ENCODE data around the gene TAGLN2.

TAGLN2 gene

DNA sequence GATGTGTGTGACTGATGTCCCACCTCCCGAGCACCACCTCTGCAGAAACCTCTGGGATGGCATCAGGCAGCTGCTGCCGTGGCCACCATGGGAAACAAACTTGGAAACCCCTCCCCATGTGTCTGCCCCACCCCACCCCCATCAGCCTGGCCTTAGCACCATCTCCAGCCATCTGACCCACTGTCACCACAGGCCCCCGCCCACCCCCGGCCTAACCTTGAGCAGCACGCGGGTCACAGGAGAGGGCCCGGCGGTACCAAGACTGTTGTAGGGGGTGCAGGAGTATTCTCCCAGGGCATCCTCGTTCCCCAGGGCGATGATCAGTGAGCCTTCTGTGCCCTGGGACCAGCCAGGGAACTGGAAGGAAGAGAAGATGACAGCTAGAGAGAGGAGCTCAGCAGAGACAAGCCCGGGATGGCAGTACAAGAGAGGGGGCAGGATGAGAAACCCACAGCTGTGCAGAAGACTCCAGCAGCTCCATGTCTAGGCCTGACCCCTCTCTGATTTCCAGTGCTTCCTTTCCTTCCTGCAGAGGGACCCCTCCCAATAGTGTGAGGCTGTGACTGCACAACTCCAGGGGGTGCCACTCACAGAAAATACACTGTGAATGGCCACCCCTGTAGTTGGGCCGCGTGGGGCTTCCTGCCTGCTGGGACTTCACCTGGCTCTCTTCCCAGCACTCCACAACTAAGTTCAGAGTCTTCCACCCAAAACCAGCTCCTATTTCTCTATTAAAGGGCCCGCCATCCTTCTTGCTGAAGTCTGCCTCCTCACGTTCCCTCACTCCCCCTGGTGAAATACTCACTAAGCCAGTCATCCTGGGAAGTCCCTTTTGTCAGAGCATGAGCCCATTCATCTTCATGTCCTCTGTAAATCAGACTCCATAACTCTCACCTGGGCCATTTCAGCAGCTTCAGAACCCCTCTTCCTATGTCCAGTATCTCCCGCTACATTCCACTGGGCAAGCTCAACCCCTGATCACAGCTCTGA is 7.3 kb upstream of the TAGLN2 start:
- no peak for DNase-seq
- Histone ChIP-seq H3K27me3 (ENCODE audit: insufficient read depth, low read depth, severe bottlenecking) (no peaks in the 10 kb centered on the region), H3K27ac (peak overlapping the region; percentile 15; the same call in 1 of the 2 replicates), H3K9me3 (ENCODE audit: severe bottlenecking) (no peaks in the 10 kb centered on the region), H3K4me3 (ENCODE audit: low read depth, low read length) (no peak overlapping the region), H3K36me3 (peaks cover 100% of the 10 kb centered on the region)
- TF ChIP-seq, protein P1, sequence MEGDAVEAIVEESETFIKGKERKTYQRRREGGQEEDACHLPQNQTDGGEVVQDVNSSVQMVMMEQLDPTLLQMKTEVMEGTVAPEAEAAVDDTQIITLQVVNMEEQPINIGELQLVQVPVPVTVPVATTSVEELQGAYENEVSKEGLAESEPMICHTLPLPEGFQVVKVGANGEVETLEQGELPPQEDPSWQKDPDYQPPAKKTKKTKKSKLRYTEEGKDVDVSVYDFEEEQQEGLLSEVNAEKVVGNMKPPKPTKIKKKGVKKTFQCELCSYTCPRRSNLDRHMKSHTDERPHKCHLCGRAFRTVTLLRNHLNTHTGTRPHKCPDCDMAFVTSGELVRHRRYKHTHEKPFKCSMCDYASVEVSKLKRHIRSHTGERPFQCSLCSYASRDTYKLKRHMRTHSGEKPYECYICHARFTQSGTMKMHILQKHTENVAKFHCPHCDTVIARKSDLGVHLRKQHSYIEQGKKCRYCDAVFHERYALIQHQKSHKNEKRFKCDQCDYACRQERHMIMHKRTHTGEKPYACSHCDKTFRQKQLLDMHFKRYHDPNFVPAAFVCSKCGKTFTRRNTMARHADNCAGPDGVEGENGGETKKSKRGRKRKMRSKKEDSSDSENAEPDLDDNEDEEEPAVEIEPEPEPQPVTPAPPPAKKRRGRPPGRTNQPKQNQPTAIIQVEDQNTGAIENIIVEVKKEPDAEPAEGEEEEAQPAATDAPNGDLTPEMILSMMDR (IDR thresholded peaks at IDR 0.05; ENCODE audit: low read depth, low read length), result 0 out of 2 replicates have a peak, but pooled peaks have one; percentile 6

DNA sequence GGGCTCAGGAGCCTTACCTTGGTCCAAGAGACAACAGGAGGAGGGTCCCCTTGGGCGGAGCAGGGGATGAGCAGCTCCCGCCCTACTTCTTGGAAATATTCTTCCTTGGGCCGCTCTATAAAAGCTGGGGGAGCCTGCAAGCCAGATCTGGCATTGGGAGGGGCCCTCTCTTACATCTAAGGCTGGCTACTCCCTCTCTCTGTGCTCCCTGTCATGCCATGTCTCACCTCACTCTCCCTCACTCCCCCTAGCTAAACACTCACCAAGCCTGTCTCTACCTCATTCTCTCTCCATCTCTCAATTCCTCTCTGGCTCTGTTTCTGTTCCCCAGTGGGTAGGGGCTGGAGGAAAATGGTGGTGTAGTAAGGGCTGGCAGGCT is 6.5 kb upstream of the TAGLN2 start:
- no peaks in the 10 kb centered on the region for H3K9me3 ChIP-seq (ENCODE audit: severe bottlenecking)
- H3K27ac ChIP-seq, result no peak overlapping the region
- H3K4me3 ChIP-seq (ENCODE audit: low read depth, low read length), result no peak overlapping the region
- H3K27me3 ChIP-seq (ENCODE audit: insufficient read depth, low read depth, severe bottlenecking), result no peaks in the 10 kb centered on the region
- DNase-seq, result no peak
- TF ChIP-seq, protein P1 (IDR thresholded peaks at IDR 0.05; ENCODE audit: low read depth, low read length), result no peak
- H3K36me3 ChIP-seq, result peaks cover 100% of the 10 kb centered on the region

DNA sequence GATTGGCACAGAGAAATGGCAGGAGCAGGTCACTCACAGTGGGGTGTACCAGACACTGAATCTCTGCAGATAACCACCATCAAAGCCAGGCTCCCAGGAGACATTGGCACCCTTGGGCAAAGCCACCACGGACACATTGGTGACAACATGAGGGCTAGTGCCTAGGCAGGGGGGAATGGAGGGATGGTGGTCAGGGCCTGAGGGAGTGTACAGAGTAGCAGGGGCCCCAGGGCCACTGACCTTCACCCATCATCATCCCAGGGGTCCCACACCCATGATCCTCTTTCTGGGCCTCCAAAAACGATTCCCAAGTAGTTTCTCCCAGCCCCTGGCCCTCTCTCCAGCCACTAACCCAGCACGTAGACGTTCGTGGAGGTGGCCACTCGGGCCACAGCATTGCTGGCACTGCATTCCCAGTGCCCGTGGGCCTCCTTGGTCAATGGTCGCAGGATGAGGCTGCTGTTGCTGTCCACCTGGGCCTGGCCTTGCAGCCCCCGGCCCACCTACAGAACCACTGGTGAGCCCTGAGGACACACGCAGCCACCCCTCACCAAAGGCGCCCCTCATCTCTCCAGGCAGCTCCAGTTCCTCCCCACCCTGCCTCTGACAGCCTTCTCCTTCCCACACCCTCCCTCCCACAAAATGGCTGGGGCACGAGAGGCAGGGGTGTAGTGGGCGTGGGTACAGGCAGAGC is 5.9 kb upstream of the TAGLN2 start:
- Histone ChIP-seq H3K36me3 (peaks cover 100% of the 10 kb centered on the region), H3K4me3 (ENCODE audit: low read depth, low read length) (no peak overlapping the region), H3K27me3 (ENCODE audit: insufficient read depth, low read depth, severe bottlenecking) (no peaks in the 10 kb centered on the region), H3K9me3 (ENCODE audit: severe bottlenecking) (no peaks in the 10 kb centered on the region), H3K27ac (no peak overlapping the region)
- TF ChIP-seq, protein P1 (IDR thresholded peaks at IDR 0.05; ENCODE audit: low read depth, low read length), result no peak
- DNase-seq, result no peak

DNA sequence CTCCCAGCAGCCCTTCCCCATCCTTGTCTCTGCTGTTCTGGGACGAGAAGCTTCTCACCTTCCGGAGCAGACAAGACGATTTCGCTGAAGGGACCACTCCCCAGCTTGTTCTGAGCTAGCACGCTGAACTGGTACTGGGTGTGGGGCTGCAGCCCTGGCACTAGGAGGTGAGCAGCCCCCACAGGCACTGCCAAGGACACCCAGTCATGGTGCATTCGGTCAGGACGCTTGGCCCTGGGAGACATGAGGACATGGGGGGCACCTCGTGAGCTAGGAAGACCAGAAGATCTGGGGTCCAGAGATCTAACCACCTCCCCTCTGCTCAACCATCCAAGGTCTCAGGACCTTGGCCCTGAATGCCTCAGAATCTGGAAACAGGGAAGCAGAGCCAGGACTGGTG is 5.3 kb upstream of the TAGLN2 start:
- no peak overlapping the region for H3K4me3 ChIP-seq (ENCODE audit: low read depth, low read length)
- H3K36me3 ChIP-seq, result peaks cover 95% of the 10 kb centered on the region

DNA sequence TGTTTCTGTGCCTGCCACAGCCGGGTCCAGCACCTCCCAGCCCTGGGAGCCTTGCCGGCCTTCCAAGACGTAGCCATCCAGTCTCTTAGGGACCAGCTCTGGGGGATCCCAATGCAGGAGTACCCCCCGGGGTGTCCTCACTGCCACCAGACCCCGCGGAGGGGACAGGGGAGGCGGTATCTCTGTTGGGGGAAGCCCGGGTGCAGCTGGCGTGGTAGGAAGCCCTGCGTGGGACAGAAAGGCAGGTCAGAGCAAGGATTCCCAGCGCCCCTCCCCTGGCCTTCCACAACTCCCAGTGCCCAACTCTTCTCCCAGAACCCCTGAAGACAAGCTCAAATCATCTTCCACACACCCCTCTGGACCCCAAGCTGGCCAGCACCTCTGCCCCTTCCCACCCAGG is 4.9 kb upstream of the TAGLN2 start:
- DNase-seq, result no peak
- H3K36me3 ChIP-seq, result peaks cover 91% of the 10 kb centered on the region
- no peaks in the 10 kb centered on the region for H3K9me3 ChIP-seq (ENCODE audit: severe bottlenecking)
- TF ChIP-seq, protein P1 (IDR thresholded peaks at IDR 0.05; ENCODE audit: low read depth, low read length), result no peak
- H3K27me3 ChIP-seq (ENCODE audit: insufficient read depth, low read depth, severe bottlenecking), result no peaks in the 10 kb centered on the region
- H3K27ac ChIP-seq, result no peak overlapping the region
- no peak overlapping the region for H3K4me3 ChIP-seq (ENCODE audit: low read depth, low read length)

More for the DNA sequence above, 5.3 kb upstream of the TAGLN2 start:
- TF ChIP-seq, protein P1 (IDR thresholded peaks at IDR 0.05; ENCODE audit: low read depth, low read length), result no peak
- Histone ChIP-seq H3K27ac (no peak overlapping the region), H3K9me3 (ENCODE audit: severe bottlenecking) (no peaks in the 10 kb centered on the region), H3K27me3 (ENCODE audit: insufficient read depth, low read depth, severe bottlenecking) (no peaks in the 10 kb centered on the region)
- no peak for DNase-seq

Measured in WERI-Rb-1 (cell line).